ENCODE measurements around the gene EID2.
A peak's percentile ranks its signal among the peaks of the same experiment; 100 is the strongest.

The EID2 gene

GRCh38 chr19:39557811-39558623 is 18.1 kb upstream of the EID2 start:
- no peak overlapping the region for H3K27ac ChIP-seq
- H3K9me3 ChIP-seq = no peaks in the 10 kb centered on the region
- TF ChIP-seq Cebpa-rat (IDR thresholded peaks at IDR 0.05) = no peak
- H3K9ac ChIP-seq = no peak overlapping the region
- no peaks in the 10 kb centered on the region for H3K36me3 ChIP-seq
- no peaks in the 10 kb centered on the region for H4K20me1 ChIP-seq
- H3K4me2 ChIP-seq = no peak overlapping the region
- peaks cover 12% of the 10 kb centered on the region for H3K4me1 ChIP-seq
- no peak overlapping the region for H3K4me3 ChIP-seq
- H3K27me3 ChIP-seq = no peaks in the 10 kb centered on the region

- Histone ChIP-seq H3K4me3 (no peak overlapping the region), H3K27ac (no peak overlapping the region), H3K4me2 (no peak overlapping the region), H3K9ac (no peak overlapping the region), H3K36me3 (no peaks in the 10 kb centered on the region), H3K27me3 (no peaks in the 10 kb centered on the region), H3K4me1 (peaks cover 28% of the 10 kb centered on the region), H4K20me1 (no peaks in the 10 kb centered on the region), H3K9me3 (no peaks in the 10 kb centered on the region)
- no peak for TF ChIP-seq Cebpa-rat (IDR thresholded peaks at IDR 0.05)
Measured at GRCh38 chr19:39555883-39556282, 15.9 kb upstream of the EID2 start.

- no peak for TF ChIP-seq Cebpa-rat (IDR thresholded peaks at IDR 0.05)
- Histone ChIP-seq H3K9ac (no peak overlapping the region), H3K4me1 (peaks cover 28% of the 10 kb centered on the region), H4K20me1 (no peaks in the 10 kb centered on the region), H3K9me3 (no peaks in the 10 kb centered on the region), H3K27ac (no peak overlapping the region), H3K27me3 (no peaks in the 10 kb centered on the region), H3K36me3 (no peaks in the 10 kb centered on the region), H3K4me2 (no peak overlapping the region), H3K4me3 (no peak overlapping the region)
Measured at GRCh38 chr19:39554701-39555311, 14.8 kb upstream of the EID2 start.

GRCh38 chr19:39553082-39553652 is 13.2 kb upstream of the EID2 start:
- H3K4me2 ChIP-seq = peak overlapping the region; percentile 68
- no peaks in the 10 kb centered on the region for H4K20me1 ChIP-seq
- H3K36me3 ChIP-seq = no peaks in the 10 kb centered on the region
- no peak overlapping the region for H3K27ac ChIP-seq
- no peak overlapping the region for H3K9ac ChIP-seq
- H3K27me3 ChIP-seq = no peaks in the 10 kb centered on the region
- H3K9me3 ChIP-seq = no peaks in the 10 kb centered on the region
- H3K4me3 ChIP-seq = no peak overlapping the region
- H3K4me1 ChIP-seq = peaks cover 28% of the 10 kb centered on the region
- no peak for TF ChIP-seq Cebpa-rat (IDR thresholded peaks at IDR 0.05)

GRCh38 chr19:39550197-39550596 is 10.2 kb upstream of the EID2 start:
- Histone ChIP-seq H3K4me1 (peaks cover 24% of the 10 kb centered on the region), H3K4me2 (no peak overlapping the region), H3K4me3 (no peak overlapping the region), H4K20me1 (no peaks in the 10 kb centered on the region), H3K9ac (no peak overlapping the region), H3K36me3 (no peaks in the 10 kb centered on the region), H3K27ac (no peak overlapping the region), H3K27me3 (no peaks in the 10 kb centered on the region), H3K9me3 (no peaks in the 10 kb centered on the region)
- no peak for TF ChIP-seq Cebpa-rat (IDR thresholded peaks at IDR 0.05)

GRCh38 chr19:39546599-39546998 is 6.6 kb upstream of the EID2 start:
- no peak for TF ChIP-seq Cebpa-rat (IDR thresholded peaks at IDR 0.05)
- Histone ChIP-seq H3K9ac (no peak overlapping the region), H3K27ac (no peak overlapping the region), H3K9me3 (no peaks in the 10 kb centered on the region), H3K36me3 (no peaks in the 10 kb centered on the region), H3K27me3 (no peaks in the 10 kb centered on the region), H4K20me1 (no peaks in the 10 kb centered on the region), H3K4me3 (no peak overlapping the region), H3K4me1 (peaks cover 18% of the 10 kb centered on the region), H3K4me2 (no peak overlapping the region)

GRCh38 chr19:39544911-39545310 is 5.0 kb upstream of the EID2 start:
- Histone ChIP-seq H3K27me3 (no peaks in the 10 kb centered on the region), H3K27ac (no peak overlapping the region), H4K20me1 (no peaks in the 10 kb centered on the region), H3K9me3 (no peaks in the 10 kb centered on the region), H3K9ac (no peak overlapping the region), H3K4me3 (no peak overlapping the region), H3K36me3 (no peaks in the 10 kb centered on the region), H3K4me1 (peaks cover 16% of the 10 kb centered on the region; the same call in 1 of the 2 replicates), H3K4me2 (peak overlapping the region; percentile 11)
- no peak for TF ChIP-seq Cebpa-rat (IDR thresholded peaks at IDR 0.05)

GRCh38 chr19:39544226-39544903 is 4.4 kb upstream of the EID2 start:
- Histone ChIP-seq H3K4me1 (peaks cover 16% of the 10 kb centered on the region; the same call in 1 of the 2 replicates), H3K4me2 (peak overlapping the region; percentile 11), H3K4me3 (no peak overlapping the region), H3K9me3 (no peaks in the 10 kb centered on the region), H4K20me1 (peaks cover 4% of the 10 kb centered on the region; the same call in 1 of the 2 replicates), H3K27ac (no peak overlapping the region), H3K36me3 (no peaks in the 10 kb centered on the region), H3K27me3 (no peaks in the 10 kb centered on the region), H3K9ac (no peak overlapping the region)
- TF ChIP-seq Cebpa-rat (IDR thresholded peaks at IDR 0.05) = no peak

- no peak overlapping the region for H3K27ac ChIP-seq
Measured at GRCh38 chr19:39543477-39543857, 3.5 kb upstream of the EID2 start.

More at GRCh38 chr19:39543477-39543857, 3.5 kb upstream of the EID2 start:
- Histone ChIP-seq H3K9ac (no peak overlapping the region), H3K9me3 (no peaks in the 10 kb centered on the region), H3K4me1 (peaks cover 23% of the 10 kb centered on the region), H3K4me3 (no peak overlapping the region), H4K20me1 (peaks cover 13% of the 10 kb centered on the region), H3K4me2 (no peak overlapping the region), H3K27me3 (no peaks in the 10 kb centered on the region), H3K36me3 (no peaks in the 10 kb centered on the region)
- no peak for TF ChIP-seq Cebpa-rat (IDR thresholded peaks at IDR 0.05)
